Testis (tissue), 3 donors: ENCODE data around the gene LRMDA. TPM values are rescaled to one million over a fixed set of nuclear protein-coding genes. Genes with fewer than 3 reads are reported as not detected.

Experiments used
- DNase-seq: peaks from one replicate; pipeline ENCODE4 v3.0.0-alpha.2; 2019
- H3K27ac ChIP-seq, 2 donors: fragments of 200-600 bp; sonication (generic); one replicate each; pipeline ENCODE4 v1.5.1; 2019
- H3K27me3 ChIP-seq: fragments of 200-600 bp; sonication (generic); one replicate; pipeline ENCODE4 v1.5.1; 2019
- H3K36me3 ChIP-seq: fragments of 200-600 bp; sonication (generic); one replicate; pipeline ENCODE4 v1.5.1; 2017; ENCODE audit warnings: low read depth; ENCODE audit errors: missing control alignments
- H3K4me1 ChIP-seq: fragments of 200-600 bp; sonication (generic); one replicate; pipeline ENCODE4 v1.5.1; 2019
- H3K4me3 ChIP-seq, 2 donors: fragments of 200-600 bp; sonication (generic); one replicate each; pipeline ENCODE4 v1.5.1; 2017 to 2019
- H3K9me3 ChIP-seq: fragments of 200-600 bp; sonication (generic); one replicate; pipeline ENCODE4 v1.5.1; 2017
- POLR2A ChIP-seq: fragments of 450-650 bp; IDR thresholded peaks from one replicate; pipeline ENCODE4 v1.6.1; 2017; ENCODE audit warnings: antibody characterized with exemption, mild to moderate bottlenecking, moderate library complexity
- WGBS, 2 donors: methylation state at CpG; one replicate each; pipeline ENCODE4 v1.1.5; 2018; 5-methylcytosine and 5-hydroxymethylcytosine counted together
- intact Hi-C: fragments of 100-400 bp; cut with DNase I; formaldehyde crosslinking; loops from one replicate; pipeline ENCODE4 v1.15.1; 2023; ENCODE audit warnings: low total_unique reads
- polyA plus RNA-seq: library from polyadenylated mRNA; stranded (reverse); fragments of 350-450 nt; fragmentation: Illumina TruSeq; extraction: RNeasy Lipid Tissue Mini Kit (QIAGEN cat#74804); gene quantifications from one replicate; pipeline ENCODE4 v1.2.3, GENCODE V29; 2014; ENCODE audit warnings: low read depth, low replicate concordance; ENCODE audit not compliant: insufficient read depth
- total RNA-seq, 2 donors: library from RNA; depleted of rRNA; stranded (reverse); fragments of >200 nt; gene quantifications; one replicate each; pipeline ENCODE4 v1.2.3, GENCODE V29; 2016
- TF ChIP-seq, protein P1 (sequence below), 3 experiments: fragments of 450-650 bp in 2 of 3; fragments of 200-600 bp in 1 of 3; sonication (generic) in 1 of 3; IDR thresholded peaks; one replicate each; pipeline ENCODE4 v1.5.1; 2016 to 2019; ENCODE audit warnings: antibody characterized with exemption in 3 of 3, mild to moderate bottlenecking in 2 of 3, moderate library complexity in 1 of 3

Gene LRMDA
- total and polyA plus RNA-seq, 3 donors from 2014 or later = 7.6 to 13.8 (median 10.6) TPM

DNA sequence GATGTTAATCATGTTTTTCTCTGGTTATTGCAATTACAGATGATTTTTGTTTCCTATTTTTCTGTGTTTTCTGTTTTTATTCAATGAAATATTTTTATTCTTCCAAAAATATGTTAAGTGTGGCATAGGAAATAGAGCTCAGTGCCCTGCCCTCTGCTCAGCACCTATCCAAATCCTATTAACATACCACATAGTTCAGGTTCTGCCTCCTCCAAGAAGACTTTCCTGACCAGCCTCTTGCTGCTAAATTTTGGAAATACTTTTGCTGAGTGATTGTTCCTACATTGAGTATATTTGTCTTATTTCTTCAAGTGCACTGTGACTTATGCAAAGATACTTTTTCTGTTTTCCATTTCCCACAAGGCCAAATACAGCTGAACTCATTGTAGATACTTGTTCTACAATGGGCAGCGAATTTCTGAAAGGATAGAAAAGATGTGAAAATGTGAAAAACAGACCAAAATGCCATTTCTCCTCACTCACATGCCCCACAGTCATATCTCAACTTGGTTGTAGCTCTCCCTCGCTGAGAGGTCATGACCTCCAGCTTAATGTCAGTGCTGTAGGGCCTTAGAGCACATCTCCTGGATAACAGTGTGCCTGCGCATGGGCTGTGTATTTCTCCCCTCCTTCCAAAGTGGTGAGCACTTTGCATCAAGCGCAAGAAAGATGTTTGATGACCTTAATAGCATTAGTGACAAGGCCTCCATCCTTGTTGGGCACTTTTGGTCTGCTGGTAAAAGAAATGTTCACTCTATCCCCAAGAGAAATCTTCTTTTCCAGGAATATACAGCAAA is 677.3 kb downstream of the LRMDA start:
- H3K36me3 ChIP-seq = no peaks in the 10 kb centered on the region
- no peak overlapping the region for H3K27ac ChIP-seq
- no peak overlapping the region for H3K4me3 ChIP-seq
- no peaks in the 10 kb centered on the region for H3K4me1 ChIP-seq
- TF ChIP-seq, protein P1, sequence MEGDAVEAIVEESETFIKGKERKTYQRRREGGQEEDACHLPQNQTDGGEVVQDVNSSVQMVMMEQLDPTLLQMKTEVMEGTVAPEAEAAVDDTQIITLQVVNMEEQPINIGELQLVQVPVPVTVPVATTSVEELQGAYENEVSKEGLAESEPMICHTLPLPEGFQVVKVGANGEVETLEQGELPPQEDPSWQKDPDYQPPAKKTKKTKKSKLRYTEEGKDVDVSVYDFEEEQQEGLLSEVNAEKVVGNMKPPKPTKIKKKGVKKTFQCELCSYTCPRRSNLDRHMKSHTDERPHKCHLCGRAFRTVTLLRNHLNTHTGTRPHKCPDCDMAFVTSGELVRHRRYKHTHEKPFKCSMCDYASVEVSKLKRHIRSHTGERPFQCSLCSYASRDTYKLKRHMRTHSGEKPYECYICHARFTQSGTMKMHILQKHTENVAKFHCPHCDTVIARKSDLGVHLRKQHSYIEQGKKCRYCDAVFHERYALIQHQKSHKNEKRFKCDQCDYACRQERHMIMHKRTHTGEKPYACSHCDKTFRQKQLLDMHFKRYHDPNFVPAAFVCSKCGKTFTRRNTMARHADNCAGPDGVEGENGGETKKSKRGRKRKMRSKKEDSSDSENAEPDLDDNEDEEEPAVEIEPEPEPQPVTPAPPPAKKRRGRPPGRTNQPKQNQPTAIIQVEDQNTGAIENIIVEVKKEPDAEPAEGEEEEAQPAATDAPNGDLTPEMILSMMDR (IDR thresholded peaks at IDR 0.05) = no peak
- no peak for TF ChIP-seq POLR2A
- 89 to 95% methylated on average over 4 of the region's 4 CpGs for WGBS, 2 donors
- intact Hi-C loops = no loop called here
- DNase-seq = no peak
- H3K9me3 ChIP-seq = no peaks in the 10 kb centered on the region
- H3K27me3 ChIP-seq = no peaks in the 10 kb centered on the region

DNA sequence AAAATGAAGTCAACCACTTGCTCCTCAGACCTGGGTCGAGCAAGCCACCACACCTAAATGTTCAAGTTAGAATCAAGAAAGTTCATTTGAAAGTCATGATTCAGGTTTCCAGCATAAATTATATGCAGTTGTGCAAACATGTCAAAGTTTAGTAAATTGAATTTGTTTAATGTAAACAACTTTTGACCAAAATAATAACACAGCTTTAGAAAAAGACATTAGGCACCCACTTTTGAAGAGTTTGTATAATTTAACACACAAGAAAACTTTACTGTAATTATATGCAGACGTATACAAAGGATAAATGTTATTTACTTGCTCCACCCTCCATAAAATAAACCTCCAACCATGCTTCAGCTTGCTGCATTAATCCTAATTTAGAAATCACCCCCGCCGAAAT is 680.0 kb downstream of the LRMDA start:
- H3K36me3 ChIP-seq = no peaks in the 10 kb centered on the region
- no peaks in the 10 kb centered on the region for H3K4me1 ChIP-seq
- H3K27me3 ChIP-seq = no peaks in the 10 kb centered on the region
- H3K9me3 ChIP-seq = no peaks in the 10 kb centered on the region
- no peak overlapping the region for H3K4me3 ChIP-seq
- 73% methylated on average over 4 of the region's 4 CpGs for WGBS, 2 donors
- intact Hi-C loops = no loop called here
- no peak for DNase-seq
- TF ChIP-seq, protein P1 (IDR thresholded peaks at IDR 0.05) = no peak
- no peak for TF ChIP-seq POLR2A
- H3K27ac ChIP-seq = no peak overlapping the region

DNA sequence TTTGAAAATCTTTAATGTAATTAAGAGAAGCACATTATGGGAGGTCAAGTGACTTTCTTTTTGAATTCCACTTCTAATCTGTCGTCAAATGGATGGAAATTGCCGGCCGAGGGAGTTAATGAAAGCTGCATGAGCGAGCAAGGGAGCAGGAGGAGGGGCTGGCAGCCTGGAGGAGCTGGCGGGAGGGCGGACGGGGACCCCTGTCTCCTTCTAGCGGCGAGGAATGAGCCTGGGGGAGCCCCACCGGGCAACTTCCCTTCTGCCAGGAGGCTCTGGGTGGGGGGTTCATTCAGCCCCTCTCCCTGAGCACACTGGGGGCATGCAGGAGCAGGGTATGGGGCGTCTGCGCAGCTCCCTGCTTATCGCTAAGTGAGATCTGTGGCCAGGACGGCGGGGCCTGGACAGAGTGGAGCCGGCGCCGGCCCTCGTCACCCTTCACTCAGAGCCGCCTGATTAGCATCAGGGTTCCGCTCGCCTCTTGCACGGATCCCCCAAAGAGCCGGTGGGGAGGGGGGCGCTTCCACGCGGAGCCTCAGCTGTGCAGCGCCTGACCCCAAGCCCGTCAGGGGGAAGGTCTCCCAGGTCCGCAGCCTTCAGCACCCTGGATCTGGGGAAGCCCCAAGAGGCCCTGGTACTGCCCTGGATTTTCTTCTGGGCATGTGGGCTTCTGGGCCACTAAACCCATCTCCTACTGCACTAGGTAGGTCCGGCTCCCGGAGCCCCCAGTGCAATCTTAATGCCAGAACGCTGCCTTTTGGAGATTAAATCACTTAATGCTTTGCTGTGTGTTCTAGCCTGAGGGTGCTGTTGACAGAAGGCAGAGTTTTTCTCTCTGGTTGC is 680.8 kb downstream of the LRMDA start:
- WGBS, 2 donors = 54 to 61% methylated on average over 13 to 33 of the region's 33 CpGs
- Histone ChIP-seq H3K4me3 (peak overlapping the region; percentile 4 to 17), H3K4me1 (no peaks in the 10 kb centered on the region), H3K36me3 (no peaks in the 10 kb centered on the region), H3K9me3 (no peaks in the 10 kb centered on the region), H3K27ac (no peak overlapping the region), H3K27me3 (no peaks in the 10 kb centered on the region)
- DNase-seq = no peak
- intact Hi-C loops = no loop called here
- TF ChIP-seq POLR2A = no peak
- TF ChIP-seq, protein P1 (IDR thresholded peaks at IDR 0.05) = no peak

DNA sequence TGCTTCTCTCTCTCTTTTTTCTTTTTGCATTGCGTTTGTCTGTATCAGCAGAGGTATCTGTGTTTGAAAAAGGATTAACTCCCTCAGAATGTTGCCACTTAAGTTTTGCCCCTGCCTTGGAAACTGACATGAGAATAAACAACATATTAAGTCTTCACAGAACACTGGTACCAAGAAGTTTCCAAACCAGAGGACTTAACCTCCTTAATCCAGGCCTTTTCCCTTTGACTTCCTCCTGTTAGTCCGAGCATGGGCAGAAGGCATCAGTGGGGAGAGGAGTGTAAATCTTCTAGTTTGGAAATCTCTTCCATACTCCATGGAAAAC is 681.4 kb downstream of the LRMDA start:
- H3K4me3 ChIP-seq = no peak overlapping the region
- H3K9me3 ChIP-seq = no peaks in the 10 kb centered on the region
- TF ChIP-seq, protein P1 (IDR thresholded peaks at IDR 0.05) = no peak
- TF ChIP-seq POLR2A = no peak
- H3K4me1 ChIP-seq = no peaks in the 10 kb centered on the region
- DNase-seq = no peak
- no peaks in the 10 kb centered on the region for H3K36me3 ChIP-seq
- no peak overlapping the region for H3K27ac ChIP-seq
- WGBS, 2 donors = 59 to 72% methylated on average over 2 of the region's 2 CpGs
- intact Hi-C loops = no loop called here
- no peaks in the 10 kb centered on the region for H3K27me3 ChIP-seq
